HG03558 (cell line): ENCODE measurements around the gene SIX6.

ENCODE experiments used
- ATAC-seq: cut with Tn5 transposase; IDR thresholded peaks from one replicate; pipeline ENCODE4 v1.9.1; 2021; ENCODE audit warnings: moderate number of reproducible peaks; ENCODE audit not compliant: unreplicated experiment; ENCODE audit errors: extremely low read depth

SIX6 gene

DNA sequence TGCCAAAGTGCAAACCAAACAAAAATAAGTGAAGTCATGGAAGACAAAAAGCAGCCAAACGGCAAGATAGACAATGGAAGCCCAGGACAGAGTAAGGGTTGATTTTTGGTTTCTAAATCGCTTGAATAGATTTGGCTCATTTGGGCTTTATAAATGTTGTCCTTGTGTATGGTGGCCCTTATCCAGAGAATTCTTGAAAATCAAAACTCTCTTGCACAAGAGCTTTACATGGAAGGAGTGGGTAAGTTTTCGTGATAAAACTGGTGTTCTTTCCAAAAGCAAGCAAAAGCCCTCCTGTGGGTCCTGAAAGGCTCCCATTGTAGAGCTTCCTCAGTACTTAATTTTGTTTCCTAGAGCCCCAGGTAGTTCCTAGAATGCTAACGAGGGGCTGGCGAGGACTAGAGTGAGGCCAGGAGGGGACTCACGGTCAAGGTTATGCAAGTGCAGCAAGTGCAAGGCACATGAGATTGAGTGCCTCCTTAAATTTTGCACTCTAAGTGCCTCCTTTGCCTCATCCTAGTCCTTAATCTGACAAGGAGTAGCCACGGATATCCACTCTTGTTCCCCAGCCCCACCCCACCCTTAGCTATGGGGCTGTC, 4.1 kb downstream of the SIX6 start:
- ATAC-seq, result no peak

DNA sequence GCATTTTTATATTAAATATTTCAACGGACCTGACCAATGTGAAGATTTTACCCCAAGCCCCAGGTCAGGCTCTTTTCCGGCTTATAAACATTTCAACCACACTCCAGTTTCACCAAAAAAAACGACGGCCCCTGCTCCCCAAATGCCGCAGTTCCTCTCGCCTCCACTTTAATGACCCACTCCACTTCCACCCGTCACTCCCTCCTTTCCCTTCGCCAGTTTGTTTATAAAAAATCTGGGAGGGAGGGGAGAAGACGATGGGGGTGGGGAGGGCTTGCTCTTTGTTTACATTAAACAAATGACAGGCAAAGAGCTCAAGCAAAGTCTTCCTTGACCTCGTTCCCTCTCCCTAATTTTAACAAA, 5.4 kb downstream of the SIX6 start:
- ATAC-seq, result no peak

DNA sequence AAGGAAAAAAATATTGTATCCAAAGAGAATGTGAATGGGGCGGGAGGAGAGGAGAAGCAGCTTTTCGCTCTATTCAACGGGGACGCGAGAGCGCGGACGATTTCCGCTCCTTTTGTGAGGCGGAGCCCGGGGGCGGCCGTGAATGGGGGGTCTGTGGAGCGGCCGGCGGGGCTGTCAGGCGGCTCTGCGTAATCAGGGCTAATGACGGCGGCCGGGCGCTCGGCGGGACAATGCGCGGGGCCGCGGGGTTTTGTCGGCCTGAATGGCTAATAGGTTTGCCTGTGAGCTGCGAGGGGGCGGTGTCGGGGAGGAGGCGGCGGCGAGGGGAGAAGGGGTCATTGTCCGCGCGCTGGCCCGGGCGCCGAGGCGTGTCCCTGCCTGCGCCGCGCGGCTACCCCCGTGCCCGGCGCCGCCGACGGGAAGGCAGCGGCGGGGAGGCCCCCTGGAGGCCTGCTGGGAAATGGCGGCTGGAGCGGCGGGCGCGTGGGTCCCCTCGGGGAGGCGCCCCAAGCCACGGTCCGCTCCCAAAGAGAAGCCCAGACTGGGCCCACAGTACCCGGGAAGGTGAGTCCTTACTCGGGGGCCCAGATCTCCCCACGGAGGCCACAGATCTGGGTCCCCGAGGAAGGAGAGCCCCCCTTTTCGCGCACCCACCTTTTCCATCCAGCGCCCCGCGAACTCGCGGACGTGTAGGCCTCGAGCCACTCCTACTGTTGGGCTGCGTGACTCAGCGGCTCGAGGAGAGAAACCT, 6.0 kb downstream of the SIX6 start:
- no peak for ATAC-seq

DNA sequence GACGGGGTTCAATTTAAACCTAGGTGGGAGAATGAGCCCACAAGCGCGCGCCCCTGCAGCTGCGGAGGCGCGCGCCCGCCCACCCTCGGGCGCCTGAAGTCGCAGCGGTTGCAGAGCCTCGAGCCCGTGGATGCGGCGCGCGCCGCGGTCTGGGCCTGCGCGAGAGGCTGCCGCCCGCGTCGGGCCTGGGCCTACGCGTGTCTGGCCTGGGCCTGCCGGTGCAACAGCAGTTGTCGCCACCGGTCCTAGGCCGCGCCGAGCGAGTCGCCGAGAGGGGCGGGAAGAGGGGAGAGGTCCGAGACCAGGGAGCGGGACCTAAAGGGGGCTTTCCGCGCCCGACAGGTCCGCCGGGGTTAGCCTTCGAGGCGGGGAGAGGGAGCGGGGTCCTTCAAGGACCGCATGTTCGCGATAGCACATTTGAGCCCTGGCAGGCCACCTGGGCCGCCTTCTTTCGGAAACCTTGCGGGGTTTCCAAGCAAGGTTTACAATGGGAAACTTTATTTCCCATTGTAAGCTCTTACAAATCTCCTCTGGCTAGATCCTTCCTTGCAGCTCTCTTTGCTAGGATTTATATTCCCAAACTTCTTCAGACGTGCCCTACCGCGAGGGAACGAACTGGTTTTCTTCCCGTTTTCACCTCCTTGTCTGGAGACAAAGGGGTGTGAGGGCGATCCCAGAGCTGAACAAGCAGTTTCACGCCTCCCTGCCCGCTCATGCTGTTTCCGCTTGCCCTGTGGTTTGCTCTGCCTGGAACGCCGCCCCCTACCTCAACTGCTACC, 6.8 kb downstream of the SIX6 start:
- ATAC-seq, result no peak

DNA sequence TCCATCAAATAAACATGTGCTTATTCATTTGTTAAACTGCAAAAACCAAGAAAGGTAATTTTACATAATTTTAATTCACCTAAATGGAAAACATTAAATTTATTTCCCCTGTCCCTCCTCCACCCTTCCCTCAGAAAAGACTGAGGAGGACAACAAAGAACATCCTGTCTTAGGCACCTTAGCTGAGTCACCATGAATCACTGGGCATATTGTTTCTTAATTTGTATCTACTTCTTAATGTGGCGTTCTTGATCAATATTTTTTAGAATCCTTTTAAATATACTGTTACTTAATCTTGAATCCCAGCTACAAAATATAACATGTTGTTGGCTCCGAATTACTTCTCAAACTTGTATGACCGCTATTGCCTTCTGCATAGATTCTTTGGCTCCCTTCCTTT, 23.5 kb downstream of the SIX6 start:
- ATAC-seq, result no peak

DNA sequence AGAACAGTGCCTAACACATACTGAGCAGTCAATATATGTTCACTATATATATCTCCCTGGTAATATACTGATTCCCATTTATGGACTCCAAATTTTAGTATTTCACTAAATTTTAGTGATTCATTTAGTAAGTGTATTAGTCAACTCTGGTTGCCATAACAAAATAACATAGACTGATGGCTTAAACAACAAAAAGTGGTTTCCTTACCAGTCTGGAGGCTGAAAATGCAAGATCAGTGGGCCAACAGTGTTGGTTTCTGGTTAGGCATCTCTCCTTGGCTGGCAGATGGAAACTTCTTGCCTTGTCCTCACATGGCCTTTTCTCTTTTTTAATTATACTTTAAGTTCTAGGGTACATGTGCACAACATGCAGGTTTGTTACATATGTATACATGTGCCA, 28.7 kb downstream of the SIX6 start:
- ATAC-seq, result no peak

DNA sequence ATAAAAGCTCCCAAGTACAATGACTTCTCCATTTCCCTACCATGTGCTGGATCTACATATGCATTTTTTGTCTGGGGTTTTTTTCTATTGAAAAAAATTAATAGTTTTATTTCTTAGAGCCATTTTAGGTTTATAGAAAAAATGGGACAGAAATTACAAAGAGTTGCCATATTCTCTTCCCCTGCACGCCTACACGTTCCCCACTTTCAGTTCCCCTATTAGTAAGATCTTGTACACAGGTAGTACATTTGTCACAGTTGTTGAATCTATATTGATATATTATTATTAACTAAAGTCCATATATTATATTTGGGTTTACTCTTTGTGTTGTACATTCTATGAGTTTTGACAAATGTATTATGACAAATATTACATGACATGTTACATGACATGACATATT, 35.7 kb downstream of the SIX6 start:
- ATAC-seq, result no peak

DNA sequence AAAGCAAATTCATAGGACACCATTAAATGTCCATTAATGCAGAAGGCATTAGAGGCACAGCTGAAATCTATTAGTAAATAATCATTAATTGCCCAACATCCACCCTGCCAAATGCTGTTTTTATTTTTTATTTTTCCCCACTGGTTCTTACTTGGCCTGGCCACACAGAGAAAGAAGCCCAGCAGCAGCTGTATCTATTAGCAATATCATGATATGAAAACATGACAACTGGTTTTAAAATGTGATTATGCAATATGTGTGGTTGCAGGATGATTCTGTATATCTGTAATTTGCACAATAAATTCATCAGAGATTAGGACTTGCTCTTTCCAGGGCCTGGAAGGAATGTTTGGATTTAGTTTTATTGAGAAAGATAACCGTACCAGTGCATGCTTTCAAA, 44.9 kb downstream of the SIX6 start:
- ATAC-seq, result no peak

DNA sequence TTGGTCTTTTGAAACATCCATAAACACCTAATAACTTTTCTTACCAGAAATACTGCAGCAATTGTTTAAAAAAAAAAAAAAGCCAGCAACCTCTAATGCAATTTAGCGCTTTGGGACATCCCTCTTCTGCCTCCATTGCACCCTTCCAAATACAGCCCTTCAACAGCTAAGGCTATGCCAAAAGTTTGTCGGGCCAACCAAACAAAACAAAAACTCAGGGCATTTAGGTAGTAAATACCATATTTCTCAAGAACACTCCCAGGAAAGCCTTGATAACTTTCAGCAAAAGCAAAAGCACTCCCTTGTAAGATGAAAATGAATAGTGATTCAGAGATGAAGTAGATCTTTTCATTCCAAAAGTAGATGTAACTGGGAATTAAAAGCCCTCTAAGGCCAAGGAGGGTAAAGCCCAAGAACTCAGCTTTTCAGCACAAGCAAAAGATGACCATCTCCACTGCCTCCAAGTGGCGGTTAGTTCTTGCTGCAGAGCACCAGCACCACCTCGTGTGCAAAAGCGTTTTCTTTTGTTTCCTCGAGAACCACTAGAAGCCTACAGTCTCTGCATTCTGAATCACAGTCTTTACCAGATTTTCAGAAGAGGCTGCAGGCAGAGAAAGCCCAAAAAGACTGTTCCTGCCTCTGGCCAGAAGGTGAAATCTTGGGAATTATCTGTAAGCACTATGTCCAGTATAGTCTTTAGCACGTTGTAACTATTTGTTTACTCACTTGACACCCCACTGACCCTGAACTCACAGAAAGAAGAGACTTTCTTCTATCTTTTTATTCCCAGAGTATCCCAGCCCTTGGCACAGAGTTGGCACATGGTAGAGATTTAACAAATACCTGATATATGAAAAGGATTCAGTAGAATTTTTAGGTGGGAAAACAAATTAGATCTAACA, 53.1 kb downstream of the SIX6 start:
- ATAC-seq, result no peak
